SKM-1 treated with dmso at 0.1 percent for 144 hours (cell line): Measurements from ENCODE around the gene CFAP61.
"Not testable (repeated sequence)": the region's sequence is repeated elsewhere in the genome, so short reads cannot be mapped to it uniquely, and the experiment has no call there.

Source experiments
- DNase-seq: peaks from one replicate; lab custom pipeline; 2025; ENCODE audit not compliant: unreplicated experiment; lab: John Stamatoyannopoulos, UW

Gene CFAP61

DNA sequence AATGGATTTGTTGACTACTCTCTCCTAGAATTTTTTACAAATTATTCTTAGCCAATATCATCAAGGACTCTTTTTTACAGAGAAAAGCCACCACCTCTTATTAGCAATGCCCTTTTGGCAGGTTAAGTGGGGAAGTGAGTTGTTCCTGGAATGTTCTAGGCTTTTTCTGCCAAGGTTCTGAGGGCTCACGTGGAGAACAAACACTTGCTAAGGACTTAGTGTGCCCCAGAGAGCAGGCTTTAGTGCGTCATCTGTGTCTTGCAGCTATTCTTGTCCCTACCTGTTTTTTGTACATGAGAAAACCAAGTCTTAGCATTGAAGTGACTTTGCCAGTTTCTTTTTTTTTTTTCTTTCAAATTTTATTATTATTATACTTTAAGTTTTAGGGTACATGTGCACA, 33.5 kb downstream of the CFAP61 start:
- no peak for DNase-seq

DNA sequence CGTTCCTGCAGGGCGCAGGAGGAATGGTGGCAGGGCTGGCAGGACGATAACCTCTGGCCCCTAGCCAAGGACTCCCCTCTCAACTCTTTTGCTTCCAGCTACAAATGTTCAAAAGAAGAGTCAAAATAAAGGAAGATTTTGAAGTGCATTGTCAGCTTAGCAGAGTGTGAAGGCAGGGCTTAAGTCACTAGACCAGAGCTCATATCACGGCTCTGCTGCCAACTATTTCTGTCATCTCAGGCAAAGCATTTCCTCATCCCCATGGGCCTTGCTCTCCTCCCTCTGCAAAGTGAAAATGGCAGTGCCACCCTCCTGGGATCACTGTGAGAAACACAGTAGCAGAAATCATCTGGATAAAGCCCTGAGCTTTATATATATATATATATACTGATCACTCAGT, 36.7 kb downstream of the CFAP61 start:
- DNase-seq, result no peak

DNA sequence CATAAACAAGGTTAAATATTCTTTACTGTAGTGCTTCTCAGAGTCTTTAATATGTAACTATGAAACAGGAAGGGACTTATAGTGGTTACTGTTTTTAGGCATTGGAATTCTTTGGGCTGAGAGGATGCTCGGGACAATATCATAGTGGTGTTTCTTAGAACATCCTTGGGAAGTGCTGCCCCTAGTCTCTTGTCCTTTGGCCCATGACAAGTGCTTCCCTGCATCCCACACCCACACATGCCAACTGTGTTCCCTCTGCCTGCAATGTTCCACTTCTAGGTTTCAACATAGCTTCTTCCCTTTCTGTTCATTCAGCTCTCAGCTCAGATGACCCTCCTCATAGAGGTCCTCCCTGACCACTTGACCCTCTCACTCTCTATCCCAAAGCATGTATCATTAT, 37.6 kb downstream of the CFAP61 start:
- no peak for DNase-seq

DNA sequence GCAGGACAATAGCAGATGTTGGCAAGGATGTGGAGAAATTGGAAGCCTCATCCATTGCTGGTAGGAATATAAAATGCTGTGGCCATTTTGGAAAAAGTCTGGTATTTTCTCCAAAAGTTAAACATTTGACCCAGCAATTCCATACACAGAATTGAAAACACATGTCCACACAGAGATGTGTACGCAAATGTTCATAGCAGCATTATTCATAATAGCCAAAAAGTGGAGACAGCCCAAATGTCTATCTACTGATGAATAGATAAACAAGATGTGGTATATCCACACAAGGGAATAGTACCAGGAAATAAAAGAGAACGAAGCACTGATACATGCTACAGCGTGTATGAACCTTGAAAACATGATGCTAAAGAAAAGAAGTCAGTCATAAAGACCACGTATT, 40.5 kb downstream of the CFAP61 start:
- DNase-seq, result no peak

DNA sequence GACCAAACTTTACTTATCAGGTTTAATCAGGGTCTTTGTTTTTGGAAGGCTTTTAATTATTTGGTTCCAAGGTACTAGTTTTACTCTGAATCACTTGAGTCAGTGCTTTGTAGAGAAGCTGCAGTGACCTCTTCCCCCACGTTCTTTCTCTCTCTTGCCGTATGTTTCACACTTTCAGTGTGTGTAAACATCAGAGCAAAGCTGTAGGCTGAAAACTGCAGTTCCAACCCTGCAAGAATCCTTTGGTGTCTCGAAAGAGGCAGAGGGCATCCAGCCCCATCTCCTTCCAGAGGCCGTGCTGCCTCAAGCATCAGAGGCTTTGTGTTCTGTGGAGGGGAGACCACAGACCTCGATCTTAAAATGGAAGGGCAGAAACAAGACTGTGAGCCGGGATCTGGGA, 42.1 kb downstream of the CFAP61 start:
- DNase-seq, result no peak

DNA sequence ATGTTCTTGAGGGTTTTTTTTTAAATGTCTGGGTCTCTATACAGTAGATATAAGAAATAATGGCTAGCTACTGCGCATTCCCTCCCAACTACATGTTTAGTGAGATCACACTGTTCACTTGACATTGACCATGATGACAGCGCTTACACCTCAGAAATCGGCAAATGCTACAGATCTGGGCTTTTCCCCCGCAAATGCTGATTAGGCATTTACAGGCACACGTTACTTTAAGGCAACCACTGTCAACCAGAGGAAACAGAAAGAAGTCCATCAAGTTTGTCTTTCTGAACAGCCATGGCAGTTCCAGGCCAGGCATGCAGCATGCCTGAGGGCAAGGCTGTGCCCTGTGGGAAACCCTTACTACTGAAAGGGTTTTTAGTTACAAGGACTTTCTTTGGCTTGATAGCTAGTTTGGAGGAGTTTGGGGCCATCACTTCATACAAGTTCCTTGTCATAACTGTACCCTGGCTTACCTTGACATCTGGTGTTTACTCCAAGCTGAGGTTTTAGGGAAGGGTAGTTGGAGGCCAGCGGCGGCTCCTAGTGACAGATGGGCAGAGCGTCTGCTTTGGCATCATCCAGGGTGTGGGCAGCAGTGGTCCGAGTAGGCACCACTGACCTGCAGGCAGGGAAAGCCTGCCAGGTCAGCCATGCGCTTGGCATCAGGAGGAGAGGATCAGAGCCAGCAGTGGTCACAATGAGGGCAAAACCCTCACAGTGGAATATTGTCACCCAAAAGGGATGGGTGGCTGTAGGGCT, 43.0 kb downstream of the CFAP61 start:
- DNase-seq, result no peak

DNA sequence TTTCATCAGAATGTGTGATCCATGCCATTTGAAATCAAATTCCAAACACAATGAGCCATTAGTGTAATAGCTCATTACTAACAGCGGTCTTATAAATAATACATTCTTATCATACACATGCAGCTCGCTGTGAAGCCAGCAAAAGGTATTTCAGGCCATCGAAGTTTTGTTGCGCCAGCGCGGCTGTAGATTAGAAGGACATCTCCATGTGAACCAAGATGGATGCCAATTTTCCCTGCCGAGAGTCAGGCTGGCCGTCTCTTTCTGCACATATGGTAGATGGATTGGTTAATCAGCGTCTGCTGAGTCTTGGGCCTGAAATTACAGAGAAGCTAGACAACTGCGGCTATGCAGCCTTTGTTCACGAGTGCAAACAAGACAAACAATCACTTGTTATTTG, 44.1 kb downstream of the CFAP61 start:
- DNase-seq, result no peak

DNA sequence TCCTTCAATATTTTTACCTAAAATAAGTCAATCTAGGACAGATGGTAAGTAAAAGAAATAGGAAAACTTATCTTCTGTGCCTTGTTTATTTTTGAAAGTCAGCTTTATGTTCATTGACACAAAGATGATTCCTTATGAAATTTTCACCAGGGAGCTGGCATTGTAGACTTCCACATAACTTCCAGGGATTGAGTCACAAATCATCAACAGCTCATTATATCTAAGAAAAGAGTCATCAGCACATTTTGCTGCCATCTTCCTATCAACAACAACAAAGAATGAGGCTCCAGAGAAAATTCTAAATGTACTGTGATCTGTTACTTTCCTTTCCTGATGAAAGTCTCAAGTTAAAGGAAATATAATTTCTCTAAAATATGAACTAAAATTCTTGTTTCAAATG, 48.5 kb downstream of the CFAP61 start:
- DNase-seq, result no peak

DNA sequence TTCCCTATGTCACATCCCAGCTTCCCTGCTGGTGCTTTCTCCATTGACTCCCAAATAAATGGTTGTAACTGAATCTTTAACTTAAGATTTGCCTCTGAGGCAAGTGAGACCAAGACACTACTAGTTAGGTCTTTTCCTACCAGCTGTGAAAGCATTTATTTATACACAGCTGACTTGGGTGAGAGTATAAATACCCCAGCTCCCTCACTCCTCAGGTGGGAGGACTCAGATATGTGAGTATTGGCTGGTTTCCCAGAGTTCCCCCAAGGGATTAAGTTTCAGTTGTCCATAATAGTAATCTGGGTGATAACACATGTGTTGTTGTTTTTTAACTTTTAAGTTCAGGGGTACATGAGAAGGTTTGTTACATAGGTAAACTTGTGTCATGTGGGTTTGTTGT, 49.8 kb downstream of the CFAP61 start:
- DNase-seq, result no peak

DNA sequence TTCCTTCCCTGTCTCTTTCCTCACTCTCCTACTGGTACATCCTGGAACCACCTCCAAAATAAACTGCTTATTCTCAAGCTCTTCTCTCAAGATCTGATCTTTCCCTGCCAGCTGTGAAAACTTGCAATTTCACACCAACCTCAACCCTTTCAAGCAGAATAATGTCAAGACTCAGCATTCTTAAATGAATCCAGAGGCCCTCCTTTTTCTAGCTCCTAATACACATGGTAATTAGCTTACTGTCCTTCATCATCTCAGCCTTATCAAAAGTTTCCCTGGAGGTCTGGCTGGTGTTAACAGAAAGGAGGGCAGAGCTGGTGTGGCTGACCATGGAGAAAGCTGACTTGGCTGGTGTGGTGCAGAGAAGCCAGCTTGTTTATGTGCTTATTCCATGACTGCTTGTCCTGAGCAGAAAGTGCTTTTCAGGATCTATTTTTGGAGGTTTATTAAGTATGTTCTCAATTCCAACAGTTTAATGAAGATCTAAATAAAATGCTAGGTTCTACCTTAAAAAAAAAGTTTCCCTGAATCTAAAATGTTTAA, 50.5 kb downstream of the CFAP61 start:
- DNase-seq, result no peak

DNA sequence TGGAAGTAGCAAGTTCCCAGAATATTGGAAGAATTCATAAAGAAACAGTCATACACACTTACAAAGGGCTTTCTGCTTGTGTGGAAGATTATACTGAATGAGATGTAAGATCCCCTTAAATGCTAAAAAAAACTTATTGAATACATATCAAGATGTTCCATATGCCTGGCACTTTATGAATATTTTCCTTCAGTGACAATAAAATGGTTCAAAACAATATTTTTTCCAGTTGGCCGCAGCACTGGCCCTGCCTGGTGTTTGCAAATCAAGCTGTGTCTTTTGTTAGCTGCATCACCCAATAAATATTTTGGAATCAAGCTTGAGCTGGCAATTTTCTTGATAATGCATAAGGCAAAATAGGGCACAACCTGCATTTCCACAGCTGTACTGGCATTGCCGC, 51.2 kb downstream of the CFAP61 start:
- DNase-seq, result no peak

DNA sequence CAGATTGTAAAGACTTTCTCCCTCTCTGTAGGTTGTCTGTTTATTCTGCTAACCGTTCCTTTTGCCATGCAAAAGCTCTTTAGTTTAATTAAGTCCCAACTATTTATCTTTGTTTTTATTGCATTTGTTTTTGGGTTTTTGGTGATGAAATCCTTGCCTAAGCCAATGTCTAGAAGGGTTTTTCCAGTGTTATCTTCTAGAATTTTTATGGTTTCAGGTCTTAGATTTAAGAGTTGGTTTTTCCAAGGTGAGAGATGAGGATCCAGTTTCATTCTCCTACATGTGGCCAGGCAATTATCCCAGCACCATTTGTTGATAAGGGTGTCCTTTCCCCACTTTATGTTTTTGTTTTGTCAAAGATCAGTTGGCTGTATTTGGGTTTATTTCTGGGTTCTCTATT, 70.9 kb downstream of the CFAP61 start:
- DNase-seq, result not testable (repeated sequence)

DNA sequence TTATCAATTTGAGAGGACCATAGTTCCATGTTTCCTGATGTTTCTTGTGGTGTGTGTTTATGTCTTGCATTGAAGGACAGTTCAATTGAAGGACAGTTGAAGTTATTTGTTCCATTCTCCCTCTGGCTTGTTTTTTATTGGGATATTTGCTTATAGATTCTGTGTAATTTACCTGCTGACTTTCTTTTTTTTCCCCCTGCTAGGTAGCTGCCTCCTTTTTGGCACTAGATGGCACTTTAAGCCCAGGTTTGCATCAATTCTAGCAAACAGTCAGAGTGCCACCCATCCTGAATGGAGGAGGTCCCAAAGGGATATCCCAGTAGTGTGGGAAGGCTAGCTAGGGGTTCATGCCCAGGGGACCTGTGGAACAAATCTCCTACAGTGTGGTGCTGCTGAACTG, 78.1 kb downstream of the CFAP61 start:
- DNase-seq, result no peak

DNA sequence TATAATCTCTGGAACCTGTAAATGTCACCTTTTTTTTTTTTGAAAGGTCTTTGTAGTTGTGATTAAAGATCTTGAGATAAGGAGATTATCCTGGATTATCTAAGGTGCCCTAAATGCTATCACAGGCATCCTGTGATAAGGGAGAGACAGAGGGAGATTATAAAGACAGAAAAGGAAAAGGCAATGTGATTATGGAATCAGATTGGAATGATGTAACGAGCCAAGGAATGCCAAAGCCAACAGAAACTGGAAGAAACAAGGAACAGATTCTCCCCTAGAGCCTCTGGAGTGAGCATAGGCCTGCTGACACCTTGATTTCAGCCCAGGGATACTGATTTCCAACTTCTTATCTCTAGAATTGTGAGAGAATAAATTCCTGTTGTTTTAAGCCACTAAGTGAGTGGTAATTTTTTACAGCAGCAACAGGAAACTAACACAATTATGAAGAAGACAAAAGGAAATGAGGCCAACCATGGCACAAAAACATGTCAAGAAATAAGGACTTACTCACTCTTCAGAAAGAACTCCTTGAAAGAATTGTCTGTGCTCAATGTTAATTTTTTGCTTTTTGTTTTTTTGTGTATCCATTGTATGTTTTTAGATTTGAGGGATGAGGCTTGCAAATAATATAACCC, 82.7 kb downstream of the CFAP61 start:
- no peak for DNase-seq

DNA sequence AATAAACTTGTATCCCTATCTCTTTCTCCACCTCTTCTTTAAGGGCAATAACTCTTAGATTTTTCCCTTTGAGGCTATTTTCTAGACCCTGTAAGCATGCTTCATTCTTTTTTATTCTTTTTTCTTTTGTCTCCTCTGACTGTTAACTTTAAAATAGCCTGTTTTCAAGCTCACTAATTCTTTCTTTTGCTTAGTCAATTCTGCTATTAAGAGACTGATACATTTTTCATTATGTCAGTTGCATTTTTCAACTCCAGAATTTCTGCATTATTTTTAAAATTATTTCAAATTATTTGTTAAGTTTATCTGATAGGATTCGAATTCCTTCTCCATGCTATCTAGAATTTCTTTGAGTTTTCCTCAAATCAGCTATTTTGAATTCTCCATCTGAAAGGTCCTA, 84.0 kb downstream of the CFAP61 start:
- no peak for DNase-seq

DNA sequence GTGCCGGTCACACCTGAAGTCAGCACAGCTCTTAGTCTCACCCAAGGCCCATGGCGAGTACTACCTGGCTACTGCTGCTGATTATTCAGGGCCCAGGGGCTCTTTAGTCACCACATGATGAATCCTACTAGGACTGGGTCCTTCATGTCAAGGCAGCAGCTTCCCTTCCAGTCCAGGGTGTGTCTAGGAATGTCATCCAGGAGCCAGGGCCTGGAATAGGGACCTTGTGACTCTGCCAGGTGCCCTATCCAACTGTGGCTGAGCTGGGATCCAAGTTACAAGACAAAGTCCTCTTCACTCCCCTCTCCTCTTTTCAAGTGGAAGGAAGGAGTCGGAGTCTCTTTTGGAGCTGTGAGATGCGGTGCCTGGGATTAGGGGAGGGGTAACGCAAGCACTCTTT, 85.5 kb downstream of the CFAP61 start:
- no peak for DNase-seq

DNA sequence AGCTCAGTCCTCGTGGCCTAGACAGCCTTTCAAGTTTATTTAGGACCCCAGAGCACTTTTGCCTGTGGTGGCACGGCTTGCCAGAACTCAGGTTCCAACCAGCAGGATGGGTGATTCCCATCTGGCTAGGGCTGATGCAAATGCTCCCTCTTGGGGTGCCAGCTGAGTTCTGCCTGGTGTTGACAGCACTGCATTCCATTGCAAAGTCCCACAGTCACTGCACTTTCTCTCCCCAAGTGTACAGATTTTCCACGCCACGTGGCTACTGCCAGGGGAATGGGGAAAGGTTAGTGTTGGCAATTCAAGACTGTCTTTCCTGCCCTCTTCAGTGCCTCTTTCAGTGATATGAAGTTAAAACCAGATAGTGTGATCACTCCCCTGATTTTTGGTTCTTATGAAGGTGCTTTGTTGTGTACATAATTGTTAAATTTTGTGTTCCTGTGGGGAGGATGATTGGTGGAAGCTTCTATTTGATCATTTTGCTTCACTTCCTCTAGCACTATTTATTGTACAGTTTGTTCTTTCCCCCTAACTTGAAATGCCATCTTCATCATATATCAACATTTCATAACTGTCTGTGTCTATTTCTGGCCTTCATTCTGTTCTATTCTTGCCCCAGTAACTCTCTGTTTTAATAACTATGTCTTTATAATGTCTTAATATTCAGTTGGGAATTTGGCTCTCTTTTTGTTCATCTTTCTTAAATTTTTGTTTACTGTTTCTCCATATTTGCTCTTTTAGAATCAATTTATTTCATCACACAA, 86.2 kb downstream of the CFAP61 start:
- DNase-seq, result no peak

DNA sequence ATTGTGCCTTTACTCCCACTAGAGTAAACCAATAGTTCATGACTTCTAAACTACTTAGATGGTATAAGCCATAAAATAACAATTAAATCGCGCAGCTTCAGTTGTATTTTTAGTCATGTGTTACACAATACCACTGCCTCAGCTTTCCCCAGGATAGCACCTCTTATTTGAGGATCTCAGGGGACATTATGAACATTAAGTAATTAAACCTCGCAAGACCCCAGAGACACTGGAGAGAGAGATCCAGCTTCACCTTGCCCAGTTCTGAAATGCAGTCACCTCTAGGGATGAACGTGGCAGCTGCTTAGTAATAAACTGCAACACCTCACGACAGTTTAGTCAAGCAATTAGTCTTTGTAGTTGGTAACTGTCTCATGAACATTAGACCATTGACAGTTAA, 87.1 kb downstream of the CFAP61 start:
- DNase-seq, result no peak

DNA sequence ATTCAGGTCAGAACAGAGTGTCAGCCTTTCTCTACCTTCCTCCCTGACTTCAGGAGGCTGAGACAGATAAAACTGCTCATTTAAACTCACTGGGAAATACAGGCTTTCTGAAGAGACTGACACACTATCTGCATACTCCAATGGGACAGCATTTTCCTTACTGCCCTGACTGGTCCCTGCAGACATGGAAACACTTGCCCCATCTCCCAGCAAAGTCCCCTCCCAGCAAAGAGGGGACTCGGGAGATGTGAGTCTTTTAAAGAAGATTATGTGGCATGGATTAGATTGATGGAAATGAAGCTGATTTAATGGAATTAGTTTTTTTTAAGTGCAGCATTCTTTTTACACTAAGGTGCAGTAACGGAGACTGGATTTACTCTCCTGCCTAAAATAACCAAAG, 90.8 kb downstream of the CFAP61 start:
- DNase-seq, result no peak

DNA sequence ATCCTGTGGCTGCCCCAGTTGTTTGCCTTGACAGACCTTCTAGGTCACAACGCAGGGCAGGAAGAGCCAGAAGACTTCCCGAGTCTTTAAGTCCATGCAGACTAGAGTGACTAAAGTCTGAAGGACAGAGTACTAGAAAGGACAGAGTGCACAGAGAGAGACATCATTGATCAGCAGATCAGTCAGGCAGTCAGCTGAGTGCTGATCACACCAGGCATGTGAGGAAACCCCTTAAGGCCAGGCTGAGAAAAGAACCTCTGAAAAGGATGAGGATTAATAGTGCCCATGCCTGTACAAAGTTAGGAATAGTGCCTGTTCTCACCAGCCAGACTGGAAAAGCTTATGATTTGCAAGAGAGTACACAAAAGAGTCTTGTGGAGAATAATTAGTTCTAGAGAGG, 91.3 kb downstream of the CFAP61 start:
- DNase-seq, result no peak

DNA sequence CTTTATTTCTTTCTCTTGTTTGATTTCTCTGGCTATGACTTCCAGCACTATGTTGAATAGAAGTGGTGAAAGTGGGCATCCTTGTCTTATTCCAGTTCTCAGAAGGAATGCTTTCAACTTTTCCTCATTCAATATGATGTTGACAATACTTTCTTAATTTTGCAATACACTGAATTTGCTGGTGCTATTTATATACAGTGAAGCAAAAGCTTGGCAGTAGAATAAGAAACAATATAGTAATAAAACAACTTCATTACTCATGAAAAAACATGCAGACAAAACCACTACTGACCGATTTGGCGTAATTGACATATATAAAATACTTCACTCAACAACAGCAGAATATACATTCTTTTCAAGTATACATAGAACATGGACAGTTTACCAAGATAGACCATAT, 96.4 kb downstream of the CFAP61 start:
- DNase-seq, result no peak

DNA sequence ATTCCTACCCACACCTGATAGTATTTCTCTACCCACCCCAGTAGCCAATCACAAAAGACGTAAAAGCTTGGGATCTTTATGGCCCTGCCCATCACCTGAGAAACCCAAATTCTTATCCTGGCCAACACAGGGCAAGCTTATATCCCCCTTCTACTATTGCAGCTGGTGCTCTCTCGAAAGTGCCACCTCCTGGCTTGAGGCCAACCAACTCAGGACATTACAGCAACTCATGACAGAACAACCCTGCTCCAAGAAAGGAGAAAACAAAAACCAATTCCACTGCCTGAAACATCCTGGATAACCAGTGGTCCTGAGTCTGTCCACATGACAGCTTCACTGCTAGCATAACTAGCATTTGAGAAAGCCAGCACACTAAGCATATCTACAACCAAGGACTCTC, 97.9 kb downstream of the CFAP61 start:
- no peak for DNase-seq
